CD1c-positive myeloid dendritic cell (primary cell): Measurements from ENCODE around the gene COPB1.
"Not testable (repeated sequence)": the region's sequence is repeated elsewhere in the genome, so short reads cannot be mapped to it uniquely, and the experiment has no call there.

Experiments used
- DNase-seq: peaks from one replicate; pipeline ENCODE4 v3.0.0-alpha.2; 2016; ENCODE audit errors: extremely low spot score

Gene COPB1

GRCh38 chr11:14499560-14500180 is at the start of gene COPB1:
COPB1 (minus strand) TSS chr11:14499811; CDS start chr11:14498928, 883 bp downstream.
- peak; percentile 93 for DNase-seq

- DNase-seq: no peak
Observed at GRCh38 chr11:14547440-14547839, 47.8 kb upstream of the COPB1 start.

GRCh38 chr11:14546672-14547071 is 47.1 kb upstream of the COPB1 start:
- no peak for DNase-seq

GRCh38 chr11:14544611-14545010 is 45.0 kb upstream of the COPB1 start:
- peak; percentile 84 for DNase-seq

GRCh38 chr11:14543260-14543659 is 43.6 kb upstream of the COPB1 start:
- DNase-seq: no peak

GRCh38 chr11:14542324-14542723 is 42.7 kb upstream of the COPB1 start:
- peak; percentile 48 for DNase-seq

GRCh38 chr11:14541192-14541947 is 41.8 kb upstream of the COPB1 start:
- DNase-seq: peak; percentile 53

- peak; percentile 10 for DNase-seq
Observed at GRCh38 chr11:14539982-14540421, 40.4 kb upstream of the COPB1 start.

- DNase-seq: no peak
Observed at GRCh38 chr11:14538926-14539554, 39.4 kb upstream of the COPB1 start.

GRCh38 chr11:14538271-14538925 is 38.8 kb upstream of the COPB1 start:
- DNase-seq: no peak

- peak; percentile 64 for DNase-seq
Observed at GRCh38 chr11:14537134-14537599, 37.6 kb upstream of the COPB1 start.

GRCh38 chr11:14535166-14535565 is 35.6 kb upstream of the COPB1 start:
- DNase-seq: not testable (repeated sequence)

- no peak for DNase-seq
Observed at GRCh38 chr11:14529951-14530350, 30.3 kb upstream of the COPB1 start.

- no peak for DNase-seq
Observed at GRCh38 chr11:14529321-14529720, 29.7 kb upstream of the COPB1 start.

GRCh38 chr11:14522801-14523200 is 23.2 kb upstream of the COPB1 start:
- DNase-seq: no peak

- no peak for DNase-seq
Observed at GRCh38 chr11:14522245-14522644, 22.6 kb upstream of the COPB1 start.

- DNase-seq: no peak
Observed at GRCh38 chr11:14520747-14521151, 21.1 kb upstream of the COPB1 start.

GRCh38 chr11:14519917-14520746 is 20.5 kb upstream of the COPB1 start, which contains the start of gene PSMA1:
PSMA1 (minus strand) TSS chr11:14520386; CDS start chr11:14520299, 87 bp downstream.
- DNase-seq: peak; percentile 97

- peak; percentile 74 for DNase-seq
Observed at GRCh38 chr11:14519597-14519916, 19.9 kb upstream of the COPB1 start.

- no peak for DNase-seq
Observed at GRCh38 chr11:14518820-14519219, 19.2 kb upstream of the COPB1 start.

- no peak for DNase-seq
Observed at GRCh38 chr11:14513800-14514199, 14.2 kb upstream of the COPB1 start.
